Gastrocnemius medialis (tissue), 4 donors: Measurements from ENCODE around the gene COBL.

Source experiments
- CTCF ChIP-seq, 5 experiments: fragments of 450-650 bp in 3 of 5; fragments of 200-600 bp in 2 of 5; sonication (generic) in 2 of 5; IDR thresholded peaks in 4 of 5; conservative IDR thresholded peaks in 1 of 5; 1 replicate in 4 of 5; 2 replicates in 1 of 5; pipeline ENCODE4 v1.5.1; 2016 to 2019; ENCODE audit warnings: antibody characterized with exemption in 5 of 5, mild to moderate bottlenecking in 3 of 5, moderate library complexity in 3 of 5
- POLR2A ChIP-seq, 2 donors: fragments of 450-650 bp; IDR thresholded peaks; one replicate each; pipeline ENCODE4 v1.6.1; 2017; ENCODE audit warnings: antibody characterized with exemption in 2 of 2, mild to moderate bottlenecking in 2 of 2, moderate library complexity in 2 of 2

- no peak for TF ChIP-seq CTCF (IDR thresholded peaks at IDR 0.05 in 4 of 5, conservative IDR thresholded peaks at IDR 0.05 in 1 of 5)
- no peak for TF ChIP-seq POLR2A (IDR thresholded peaks at IDR 0.05)
These were observed 80.9 kb downstream of the COBL start for GRCh38 chr7:51235593-51236313.
